Stomach (tissue), 9 donors: ENCODE results near the gene PDE4B. TPM values are rescaled to one million over a fixed set of nuclear protein-coding genes. Genes with fewer than 3 reads are reported as not detected.
"Not testable (repeated sequence)": the region's sequence is repeated elsewhere in the genome, so short reads cannot be mapped to it uniquely, and the experiment has no call there.

Experiments used
- DNase-seq, 2 donors: peaks; one replicate each; pipeline versions ENCODE4 v3.0.0 to v3.0.0-alpha.2; 2013 to 2019
- H3K27ac ChIP-seq, 5 donors: fragments of 200-600 bp in 4 of 5; sonication (generic) in 4 of 5; one replicate each; pipeline ENCODE4 v1.5.1; 2013 to 2019; ENCODE audit warnings: mild to moderate bottlenecking in 1 of 5, moderate library complexity in 1 of 5
- H3K27me3 ChIP-seq, 3 donors: fragments of 200-600 bp; sonication (generic); one replicate each; pipeline ENCODE4 v1.5.1; 2017 to 2019; ENCODE audit warnings: mixed run types in 1 of 3
- H3K36me3 ChIP-seq, 4 donors: fragments of 200-600 bp; sonication (generic); 1 replicate in 3 of 4; 2 replicates in 1 of 4; pipeline ENCODE4 v1.5.1; 2016 to 2019
- H3K4me1 ChIP-seq, 4 donors: fragments of 200-600 bp; sonication (generic); one replicate each; pipeline ENCODE4 v1.5.1; 2016 to 2019
- H3K4me3 ChIP-seq, 4 donors: fragments of 200-600 bp; sonication (generic) in 3 of 4; one replicate each; pipeline ENCODE4 v1.5.1; 2016 to 2019; ENCODE audit warnings: mild to moderate bottlenecking in 1 of 4
- H3K9me3 ChIP-seq, 4 donors: fragments of 200-600 bp; sonication (generic); one replicate each; pipeline ENCODE4 v1.5.1; 2016 to 2019
- CTCF ChIP-seq, 7 experiments: fragments of 450-650 bp in 4 of 7; fragments of 200-600 bp in 3 of 7; sonication (generic) in 3 of 7; IDR thresholded peaks; one replicate each; pipeline ENCODE4 v1.5.1; 2016 to 2019; ENCODE audit warnings: antibody characterized with exemption in 7 of 7, control low read depth in 2 of 7, mild to moderate bottlenecking in 1 of 7
- EP300 ChIP-seq: sonication (generic); formaldehyde crosslinking; IDR thresholded peaks from one replicate; pipeline ENCODE4 v1.6.1; 2017; ENCODE audit warnings: antibody characterized with exemption
- POLR2A ChIP-seq, 4 donors: fragments of 450-650 bp; IDR thresholded peaks; one replicate each; pipeline ENCODE4 v1.6.1; 2016; ENCODE audit warnings: antibody characterized with exemption in 4 of 4, control low read depth in 2 of 4, mild to moderate bottlenecking in 1 of 4, moderate library complexity in 1 of 4
- POLR2AphosphoS5 ChIP-seq, 3 donors: sonication (generic); formaldehyde crosslinking; IDR thresholded peaks; one replicate each; pipeline ENCODE4 v1.6.1; 2016; ENCODE audit warnings: antibody characterized with exemption in 3 of 3
- WGBS, 5 donors: extraction: QIAGEN DNeasy Blood & Tissue Kit in 3 of 5; methylation state at CpG; one replicate each; pipeline versions ENCODE4 v1.1.5 to v1.1.7; 2013 to 2018; 5-methylcytosine and 5-hydroxymethylcytosine counted together
- intact Hi-C: fragments of 100-400 bp; cut with DNase I; formaldehyde crosslinking; loops from one replicate; pipeline ENCODE4 v1.15.1; 2023; ENCODE audit warnings: low total_unique reads
- polyA plus RNA-seq, 3 donors: library from polyadenylated mRNA; stranded (reverse); fragments of 200-250 nt; gene quantifications; one replicate each; pipeline ENCODE4 v1.2.3, GENCODE V29; 2013
- total RNA-seq, 5 donors: library from RNA; depleted of rRNA; stranded (reverse); fragments of >200 nt; gene quantifications; one replicate each; pipeline versions ENCODE4 v1.1.0 to v1.2.3, GENCODE V29; 2014 to 2016
- donor health status: healthy with polysubstance abuse.
- donor health status: Bipolar disorder and iron deficiency.
- donor health status: healthy.

Gene PDE4B
- total and polyA plus RNA-seq, 8 donors: 0.45 to 34.3 (median 3.2) TPM

- no peak for TF ChIP-seq POLR2A (IDR thresholded peaks at IDR 0.05)
- no peak for TF ChIP-seq EP300
- no peak for TF ChIP-seq POLR2AphosphoS5 (IDR thresholded peaks at IDR 0.05)
- TF ChIP-seq CTCF (IDR thresholded peaks at IDR 0.05): no peak
- DNase-seq: no peak
- 62 to 82% (median 75%) methylated on average over 2 of the region's 2 CpGs for WGBS, 5 donors
- Histone ChIP-seq H3K4me1 (no peaks in the 10 kb centered on the region), H3K4me3 (no peak overlapping the region), H3K27me3 (no peaks in the 10 kb centered on the region), H3K9me3 (no peaks in the 10 kb centered on the region), H3K36me3 (no peaks in the 10 kb centered on the region), H3K27ac (no peak overlapping the region)
- intact Hi-C loops: no loop called here
Measured at GRCh38 chr1:66048011-66048410, 255.3 kb downstream of the PDE4B start.

- no peaks in the 10 kb centered on the region for H3K27me3 ChIP-seq
- H3K4me3 ChIP-seq: no peak overlapping the region
- H3K36me3 ChIP-seq: no peaks in the 10 kb centered on the region
- WGBS, 5 donors: 69 to 88% (median 86%) methylated on average over 1 of the region's 1 CpG
- intact Hi-C loops: no loop called here
- no peaks in the 10 kb centered on the region for H3K9me3 ChIP-seq
- H3K27ac ChIP-seq: no peak overlapping the region
- H3K4me1 ChIP-seq: peaks cover 0 to 7% (median 3%) of the 10 kb centered on the region in 4 donors
- DNase-seq: no peak
- TF ChIP-seq POLR2A (IDR thresholded peaks at IDR 0.05) (no peak), CTCF (IDR thresholded peaks at IDR 0.05) (no peak), EP300 (no peak), POLR2AphosphoS5 (IDR thresholded peaks at IDR 0.05) (no peak)
Measured at GRCh38 chr1:66050123-66050522, 257.4 kb downstream of the PDE4B start.

GRCh38 chr1:66050633-66051032 lies 257.9 kb downstream of the PDE4B start:
- Histone ChIP-seq H3K4me3 (no peak overlapping the region), H3K4me1 (peaks cover 0 to 12% (median 3%) of the 10 kb centered on the region in 4 donors), H3K27ac (no peak overlapping the region), H3K27me3 (no peaks in the 10 kb centered on the region), H3K36me3 (no peaks in the 10 kb centered on the region), H3K9me3 (no peaks in the 10 kb centered on the region)
- 78 to 91% (median 83%) methylated on average over 4 of the region's 4 CpGs for WGBS, 5 donors
- intact Hi-C loops: no loop called here
- no peak for DNase-seq
- TF ChIP-seq POLR2A (IDR thresholded peaks at IDR 0.05) (no peak), EP300 (no peak), CTCF (IDR thresholded peaks at IDR 0.05) (no peak), POLR2AphosphoS5 (IDR thresholded peaks at IDR 0.05) (no peak)

- TF ChIP-seq CTCF (IDR thresholded peaks at IDR 0.05) (no peak), POLR2AphosphoS5 (IDR thresholded peaks at IDR 0.05) (peak; percentile 2 to 79 (median 70)), EP300 (no peak)
- Histone ChIP-seq H3K4me1 (peaks cover 0 to 13% (median 3%) of the 10 kb centered on the region in 4 donors), H3K4me3 (no peak overlapping the region), H3K27ac (peak overlapping the region in 1 of 5 donors; percentile 46), H3K9me3 (peaks cover 0 to 11% (median 3%) of the 10 kb centered on the region in 4 donors), H3K27me3 (no peaks in the 10 kb centered on the region), H3K36me3 (no peaks in the 10 kb centered on the region)
- DNase-seq: no peak
- intact Hi-C loops: no loop called here
- 30 to 52% (median 39%) methylated on average over 3 of the region's 3 CpGs for WGBS, 5 donors
Measured at GRCh38 chr1:66055092-66055491, 262.4 kb downstream of the PDE4B start.

- H3K36me3 ChIP-seq, DNase-seq, intact Hi-C loops, H3K4me3 ChIP-seq, H3K27ac ChIP-seq, H3K27me3 ChIP-seq: not testable (repeated sequence)
- Histone ChIP-seq H3K9me3 (peaks cover 0 to 11% (median 3%) of the 10 kb centered on the region in 4 donors), H3K4me1 (peaks cover 0 to 13% (median 3%) of the 10 kb centered on the region in 4 donors)
- WGBS, 5 donors: 75 to 85% (median 83%) methylated on average over 3 of the region's 3 CpGs
Measured at GRCh38 chr1:66057448-66057847, 264.8 kb downstream of the PDE4B start.
